Liver (tissue), 2 donors: Measurements from ENCODE around the gene IZUMO1.

Experiments
- CTCF ChIP-seq: fragments of 150-350 bp; IDR thresholded peaks from 2 replicates; pipeline ENCODE4 v1.5.1; 2017; ENCODE audit warnings: improper control_type of control experiment, low read depth, low read length; ENCODE audit not compliant: missing input control
- MAX ChIP-seq: IDR thresholded peaks from 2 replicates; pipeline ENCODE4 v1.6.1; 2016; ENCODE audit warnings: antibody characterized with exemption
- REST ChIP-seq: IDR thresholded peaks from 2 replicates; pipeline ENCODE4 v1.6.1; 2016; ENCODE audit warnings: antibody characterized with exemption, mild to moderate bottlenecking
- donor health status: healthy.

- TF ChIP-seq CTCF (no peak), REST (peak; percentile 83), MAX (no peak)
Observed at GRCh38 chr19:48755787-48756186, 9.1 kb upstream of the IZUMO1 start.
